GM12878 (cell line): ENCODE measurements around the gene GALNT9. TPM values are rescaled to one million over a fixed set of nuclear protein-coding genes. Genes with fewer than 3 reads are reported as not detected.

Source experiments
- ATAC-seq: fragments of 200-7000 bp; cut with Tn5 transposase; 3 replicates; pipeline ENCODE4 v1.9.1; 2020; ENCODE audit warnings: mild to moderate bottlenecking, moderate library complexity
- BruUV-seq: library from RNA; stranded (reverse); fragments of 400-500 nt; replicated peaks from 2 replicates; lab custom pipeline; 2021; lab: Mats Ljungman, UMichigan
- CTCF ChIA-PET: fragments of 300-600 bp; sonication (Branson Sonifier 250); formaldehyde crosslinking; extraction: SDS; loops from one replicate; lab custom pipeline; 2021; ENCODE audit warnings: inconsistent platforms; lab: Yijun Ruan, JAX
- POLR2A ChIA-PET: fragments of 350-600 bp; formaldehyde crosslinking; extraction: SDS; loops from one replicate; lab custom pipeline; 2021; ENCODE audit warnings: inconsistent platforms; lab: Charles Lee
- RAD21 ChIA-PET: fragments of 300-600 bp; sonication (Branson Sonifier 250); formaldehyde crosslinking; loops from one replicate; lab custom pipeline; 2023; ENCODE audit warnings: antibody characterized with exemption; ENCODE audit not compliant: unreplicated experiment; lab: Charles Lee
- SMC1A ChIA-PET: fragments of 300-600 bp; sonication (Branson Sonifier 250); formaldehyde crosslinking; loops from one replicate; lab custom pipeline; 2023; ENCODE audit not compliant: unreplicated experiment, uncharacterized antibody; lab: Charles Lee
- DNase-seq: peaks from one replicate; pipeline ENCODE4 v3.0.0-alpha.2; 2011; ENCODE audit warnings: low read depth, low spot score
- FAIRE-seq: peaks from 3 replicates; lab custom pipeline; 2011; peaks lifted over from hg19 to GRCh38; lab: Jason Lieb, UNC
- H2AFZ ChIP-seq: 2 replicates; pipeline ENCODE4 v1.6.0; 2011; ENCODE audit warnings: low read depth, low read length, control low read depth; ENCODE audit not compliant: control insufficient read depth
- H3K27ac ChIP-seq: 2 replicates; pipeline ENCODE4 v1.5.1; 2011; ENCODE audit warnings: control low read depth; ENCODE audit not compliant: control insufficient read depth, insufficient read depth
- H3K27me3 ChIP-seq, 2 experiments: replicated peaks in 1 of 2; 2 replicates each; pipeline versions ENCODE4 v1.6.0 to v1.6.1; 2011; ENCODE audit warnings: low read length in 1 of 2; ENCODE audit not compliant: control insufficient read depth in 2 of 2, insufficient read depth in 2 of 2
- H3K36me3 ChIP-seq, 2 experiments: 2 replicates each; pipeline ENCODE4 v1.5.1; 2011; ENCODE audit warnings: low read length in 1 of 2; ENCODE audit not compliant: control insufficient read depth in 2 of 2, insufficient read depth in 2 of 2
- H3K4me1 ChIP-seq: 2 replicates; pipeline ENCODE4 v1.6.1; 2011; ENCODE audit warnings: mild to moderate bottlenecking, low read length, moderate library complexity, mixed read lengths; ENCODE audit not compliant: control insufficient read depth, insufficient read depth
- H3K4me2 ChIP-seq: 2 replicates; pipeline ENCODE4 v1.6.0; 2011; ENCODE audit warnings: control low read depth; ENCODE audit not compliant: control insufficient read depth, insufficient read depth
- H3K4me3 ChIP-seq: fragments of 200-600 bp; sonication (generic); 2 replicates; pipeline ENCODE4 v1.5.1; 2016
- H3K79me2 ChIP-seq: 2 replicates; pipeline ENCODE4 v1.6.0; 2011; ENCODE audit warnings: low read length; ENCODE audit not compliant: control insufficient read depth, insufficient read depth
- H3K9ac ChIP-seq: 2 replicates; pipeline ENCODE4 v1.8.0; 2011; ENCODE audit warnings: low read length, control low read depth, mixed read lengths; ENCODE audit not compliant: control insufficient read depth, insufficient read depth
- H3K9me3 ChIP-seq: replicated peaks from 3 replicates; pipeline ENCODE4 v1.5.1; 2011; ENCODE audit warnings: mild to moderate bottlenecking, low read length; ENCODE audit not compliant: control insufficient read depth, insufficient read depth
- H4K20me1 ChIP-seq: 2 replicates; pipeline ENCODE4 v1.6.0; 2011; ENCODE audit not compliant: control insufficient read depth, insufficient read depth
- ASH2L ChIP-seq: fragments of 300-600, 200-600 bp; sonication (generic); IDR thresholded peaks from 2 replicates; pipeline ENCODE4 v1.6.1; 2017; ENCODE audit warnings: low read depth, mild to moderate bottlenecking, borderline replicate concordance
- BCL3 ChIP-seq: IDR thresholded peaks from 2 replicates; pipeline ENCODE4 v1.6.1; 2011; ENCODE audit warnings: borderline replicate concordance, low read depth, mild to moderate bottlenecking, moderate library complexity, low read length; ENCODE audit not compliant: insufficient read depth, poor library complexity, severe bottlenecking
- FOXM1 ChIP-seq: IDR thresholded peaks from 2 replicates; pipeline ENCODE4 v1.6.1; 2012; ENCODE audit warnings: low read depth, mild to moderate bottlenecking, inconsistent platforms, low read length, moderate library complexity
- GABPA ChIP-seq: IDR thresholded peaks from 2 replicates; pipeline ENCODE4 v1.6.1; 2014; ENCODE audit warnings: antibody characterized with exemption, low read depth, mild to moderate bottlenecking, inconsistent platforms
- HSF1 ChIP-seq: fragments of 150-350 bp; IDR thresholded peaks from 2 replicates; pipeline ENCODE4 v1.6.1; 2014; ENCODE audit warnings: mild to moderate bottlenecking, low read depth, low read length
- JUND ChIP-seq: IDR thresholded peaks from 2 replicates; pipeline ENCODE4 v1.6.1; 2012; ENCODE audit warnings: low read depth, mild to moderate bottlenecking, low read length, improper control_type of control experiment, moderate library complexity
- MYC ChIP-seq: IDR thresholded peaks from 2 replicates; pipeline ENCODE4 v1.6.1; 2011; ENCODE audit warnings: mild to moderate bottlenecking, low read length, moderate library complexity, inconsistent platforms; ENCODE audit not compliant: insufficient read depth, insufficient replicate concordance, insufficient read length, severe bottlenecking
- POLR2A ChIP-seq: IDR thresholded peaks from 2 replicates; pipeline ENCODE4 v1.6.1; 2011; ENCODE audit warnings: low read depth, mild to moderate bottlenecking, low read length
- RELA ChIP-seq: fragments of 450-650 bp; IDR thresholded peaks from 2 replicates; pipeline ENCODE4 v1.8.0; 2014; ENCODE audit warnings: borderline replicate concordance; ENCODE audit not compliant: partially characterized antibody
- SREBF1 ChIP-seq: IDR thresholded peaks from 2 replicates; pipeline ENCODE4 v1.6.1; 2012; ENCODE audit warnings: mild to moderate bottlenecking, low read length
- TCF7 ChIP-seq: IDR thresholded peaks from 2 replicates; pipeline ENCODE4 v1.6.1; 2014; ENCODE audit warnings: antibody characterized with exemption, borderline replicate concordance
- YBX1 ChIP-seq: fragments of 450-650 bp; IDR thresholded peaks from 2 replicates; pipeline ENCODE4 v1.6.1; 2016; ENCODE audit warnings: antibody characterized with exemption
- YY1 ChIP-seq: IDR thresholded peaks from 2 replicates; pipeline ENCODE4 v1.6.1; 2011; ENCODE audit warnings: low read depth, mild to moderate bottlenecking, low read length
- WGBS: methylation state at CpG from one replicate; pipeline ENCODE4 v1.1.6; 2016; ENCODE audit warnings: low lambda C conversion rate; ENCODE audit not compliant: insufficient replicate concordance, insufficient coverage; ENCODE audit errors: missing lambda C conversion rate; 5-methylcytosine and 5-hydroxymethylcytosine counted together
- in situ Hi-C: fragments of 300-500 bp; cut with MboI; formaldehyde crosslinking; loops from 9 replicates; pipeline ENCODE4 v1.14.3; 2018; ENCODE audit warnings: mixed read lengths
- intact Hi-C: fragments of 100-400 bp; cut with micrococcal nuclease; formaldehyde crosslinking; loops from one replicate; pipeline ENCODE4 v1.14.2; 2022; ENCODE audit not compliant: unreplicated experiment
- polyA plus RNA-seq, 11 experiments: library from polyadenylated mRNA; depleted of rRNA in 4 of 11; unstranded in 6 of 11; stranded (reverse) in 5 of 11; fragments of >200 nt; fragmentation: Nextera tagmentation in 4 of 11; fragmentation: Illumina TruSeq in 1 of 11; extraction: Ambion mirVana in 4 of 11; extraction: Trizol in 1 of 11; gene quantifications; 1 replicate in 1 of 11; 2 replicates in 10 of 11; pipeline versions ENCODE4 v1.2.1 to v1.2.3, GENCODE V29; 2011 to 2016; ENCODE audit warnings: inconsistent platforms in 2 of 11, missing spikeins in 2 of 11, low read depth in 1 of 11
- total RNA-seq, 4 experiments: library from RNA; depleted of rRNA in 3 of 4; stranded (reverse); fragments of >200 nt in 3 of 4; fragmentation: Illumina TruSeq in 1 of 4; extraction: Trizol in 1 of 4; gene quantifications; 2 replicates each; pipeline versions ENCODE4 v1.2.1 to v1.2.3, GENCODE V29; 2013 to 2021

The GALNT9 gene
- total and polyA plus RNA-seq, 10 of the 15 experiments (the other 5 are each of a cell fraction or from before 2014, with no cell fraction given), result 0.04 TPM; not detected in 9

GRCh38 chr12:132173135-132174014 lies 156.0 kb downstream of the GALNT9 start (continued):
- no peak for TF ChIP-seq MYC
- TF ChIP-seq, all 136 proteins: peak for 0

- RAD21 ChIA-PET, result no interaction called here
- ATAC-seq (no peak), DNase-seq (no peak), FAIRE-seq (no peak)
- intact Hi-C loops, result no loop called here
- Histone ChIP-seq H3K4me1 (peaks cover 6% of the 10 kb centered on the region), H3K4me3 (no peak overlapping the region), H3K36me3 (no peaks in the 10 kb centered on the region), H3K79me2 (no peaks in the 10 kb centered on the region), H4K20me1 (no peaks in the 10 kb centered on the region), H3K4me2 (no peak overlapping the region), H3K27me3 (no peaks in the 10 kb centered on the region), H3K9me3 (no peaks in the 10 kb centered on the region), H2AFZ (no peak overlapping the region), H3K27ac (no peak overlapping the region), H3K9ac (no peak overlapping the region)
- no TSS peak for BruUV-seq
- WGBS, result 26% methylated on average over 15 of the region's 15 CpGs
- CTCF ChIA-PET, result no interaction called here
- TF ChIP-seq YBX1, result no peak
- no peak for TF ChIP-seq FOXM1
- POLR2A ChIA-PET, result no interaction called here
- in situ Hi-C loops, result no loop called here
- SMC1A ChIA-PET, result no interaction called here
Measured at GRCh38 chr12:132172619-132173018, 156.8 kb downstream of the GALNT9 start.

GRCh38 chr12:132171968-132172521 lies 157.3 kb downstream of the GALNT9 start:
- ChIA-PET POLR2A (no interaction called here), CTCF (no interaction called here), SMC1A (no interaction called here), RAD21 (no interaction called here)
- BruUV-seq, result no TSS peak
- DNase-seq (no peak), ATAC-seq (no peak), FAIRE-seq (no peak)
- no peak overlapping the region for H3K9ac ChIP-seq
- no peak overlapping the region for H3K27ac ChIP-seq
- H3K36me3 ChIP-seq, result no peaks in the 10 kb centered on the region
- 40% methylated on average over 27 of the region's 28 CpGs for WGBS
- in situ Hi-C loops, result no loop called here
- H3K27me3 ChIP-seq, result no peaks in the 10 kb centered on the region
- no peaks in the 10 kb centered on the region for H3K79me2 ChIP-seq
- no peaks in the 10 kb centered on the region for H3K9me3 ChIP-seq
- no peak overlapping the region for H3K4me2 ChIP-seq
- intact Hi-C loops, result no loop called here
- no peak overlapping the region for H3K4me3 ChIP-seq
- H2AFZ ChIP-seq, result no peak overlapping the region
- no peaks in the 10 kb centered on the region for H4K20me1 ChIP-seq
- peaks cover 6% of the 10 kb centered on the region for H3K4me1 ChIP-seq
- TF ChIP-seq BCL3, result no peak
- no peak for TF ChIP-seq POLR2A
- TF ChIP-seq JUND, result no peak
- no peak for TF ChIP-seq ASH2L
- no peak for TF ChIP-seq GABPA
- TF ChIP-seq RELA, result no peak
- TF ChIP-seq SREBF1, result no peak
- no peak for TF ChIP-seq YY1
- no peak for TF ChIP-seq TCF7
- no peak for TF ChIP-seq HSF1
